GM18868 (cell line): Measurements from ENCODE around the gene DCUN1D1.
A peak's percentile ranks its signal among the peaks of the same experiment; 100 is the strongest.

Experiments
- ATAC-seq: cut with Tn5 transposase; IDR thresholded peaks from one replicate; pipeline ENCODE4 v1.9.1; 2021; ENCODE audit warnings: mild to moderate bottlenecking, moderate library complexity; ENCODE audit not compliant: unreplicated experiment

Gene DCUN1D1

DNA sequence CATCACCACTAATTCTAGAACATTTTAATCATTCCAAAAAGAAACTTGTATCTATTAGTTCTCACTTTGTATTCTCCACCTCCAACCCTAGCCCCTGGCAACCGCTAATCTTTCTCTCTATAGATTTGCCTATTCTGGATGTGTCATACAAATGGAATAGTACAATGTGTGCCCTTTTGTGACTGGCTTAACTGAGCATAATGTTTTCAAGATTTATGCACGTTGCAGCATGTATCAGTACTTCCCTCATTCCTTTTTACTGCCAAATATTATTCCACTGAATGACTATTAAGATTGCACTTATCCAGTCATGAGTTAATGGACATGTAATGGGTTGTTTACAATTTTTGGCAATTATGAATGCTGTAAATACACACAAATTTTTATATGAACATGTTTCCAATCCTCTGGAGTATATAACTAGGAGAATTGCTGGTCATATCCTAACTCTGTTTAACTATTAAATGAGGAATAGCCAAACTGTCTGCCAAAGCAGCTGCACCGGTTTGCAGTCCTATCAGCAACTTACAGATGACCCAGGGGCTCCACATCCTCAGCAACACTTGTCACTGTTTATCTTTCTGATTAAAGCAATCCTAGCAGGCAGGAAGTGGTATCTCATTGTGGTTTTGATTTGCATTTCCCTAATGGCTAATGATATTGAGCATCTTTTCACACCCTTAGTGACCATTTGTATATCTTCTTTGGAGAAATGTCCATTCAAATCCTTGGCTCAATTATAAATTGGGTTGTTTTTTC is 42.9 kb downstream of the DCUN1D1 start:
- peak; percentile 67 for ATAC-seq

DNA sequence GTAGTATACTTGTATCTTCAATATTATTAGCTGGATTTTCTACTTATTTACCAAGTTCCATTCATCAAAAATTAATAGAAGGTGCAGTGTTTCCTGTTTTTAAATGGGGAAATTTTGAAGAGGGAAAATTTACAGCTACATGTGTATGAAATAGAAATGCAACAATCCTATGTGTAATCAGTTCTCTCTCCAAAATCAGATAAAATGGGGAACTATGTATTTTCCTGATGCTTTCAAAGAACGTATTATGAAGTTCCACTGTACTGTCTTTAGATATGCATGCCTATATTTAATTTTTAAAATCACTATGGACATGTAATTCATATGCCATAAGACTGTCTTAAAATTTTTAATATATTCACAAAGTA is 43.4 kb downstream of the DCUN1D1 start:
- ATAC-seq = no peak

DNA sequence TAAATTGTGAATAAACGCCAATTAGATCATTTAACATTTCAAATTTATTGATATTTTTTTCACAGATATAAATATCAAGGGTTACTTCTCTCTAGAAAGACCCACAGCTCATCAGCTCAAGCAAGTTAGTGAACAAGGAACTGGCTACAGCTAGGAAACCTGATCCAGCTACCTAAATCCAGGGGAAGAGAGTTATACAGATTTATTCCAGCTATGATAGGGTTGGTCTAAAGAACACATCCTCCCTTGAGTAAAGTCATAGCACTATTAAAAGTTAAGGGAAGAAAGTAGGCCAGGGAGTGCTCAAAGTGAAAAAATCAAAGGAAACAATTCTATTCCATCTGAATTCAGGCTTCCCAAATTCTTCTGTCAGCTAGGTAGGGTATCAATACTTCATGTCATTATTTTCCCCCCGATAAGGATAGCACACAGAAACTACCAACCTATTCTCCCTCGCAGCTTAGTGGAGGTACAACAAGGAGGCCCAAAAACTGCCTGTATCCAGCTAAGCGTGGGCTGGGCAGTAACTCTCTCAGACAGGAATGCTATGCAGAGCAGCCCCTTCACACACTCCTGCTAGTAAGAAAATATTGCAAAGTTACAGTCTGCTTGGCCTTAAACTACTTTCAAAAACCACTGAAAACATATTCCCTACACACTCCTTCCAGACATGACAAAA is 44.0 kb downstream of the DCUN1D1 start:
- no peak for ATAC-seq

DNA sequence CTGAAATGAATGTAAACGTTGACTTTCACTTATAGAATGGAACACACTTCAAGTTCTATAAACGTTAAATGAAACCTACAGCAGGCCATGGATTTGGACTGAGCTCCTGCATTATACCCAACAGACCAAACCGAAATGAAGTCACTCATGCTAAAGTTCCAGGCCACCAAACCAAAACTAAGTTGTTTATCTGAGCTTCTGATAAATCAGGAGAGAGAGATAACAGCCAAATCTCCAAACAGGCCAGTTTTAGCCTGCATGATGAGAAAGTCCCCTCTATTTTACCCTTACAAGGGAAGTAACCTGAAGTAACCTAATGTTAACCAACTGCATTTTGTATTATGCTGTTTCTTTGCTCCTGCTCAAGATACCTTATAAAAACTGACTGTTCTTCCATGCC is 44.5 kb downstream of the DCUN1D1 start:
- no peak for ATAC-seq

DNA sequence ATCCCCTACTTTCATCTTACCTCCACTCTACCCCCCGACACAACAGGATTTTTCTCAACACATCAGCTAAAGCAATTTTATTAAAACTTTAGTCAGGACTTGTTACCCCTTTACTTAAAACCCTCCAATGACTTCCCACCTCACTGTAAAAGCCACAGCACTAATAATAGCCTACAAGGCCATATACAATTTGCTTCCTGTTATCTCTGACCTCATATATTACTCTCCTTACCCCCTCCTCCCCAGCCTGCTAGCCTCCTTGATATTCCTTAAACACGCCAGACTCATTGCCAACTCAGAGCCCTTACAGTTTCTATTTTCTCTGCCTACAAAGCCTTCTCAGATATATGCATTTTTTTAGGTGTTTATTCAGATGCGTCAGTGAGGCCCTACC is 54.4 kb downstream of the DCUN1D1 start:
- ATAC-seq = peak; percentile 27

DNA sequence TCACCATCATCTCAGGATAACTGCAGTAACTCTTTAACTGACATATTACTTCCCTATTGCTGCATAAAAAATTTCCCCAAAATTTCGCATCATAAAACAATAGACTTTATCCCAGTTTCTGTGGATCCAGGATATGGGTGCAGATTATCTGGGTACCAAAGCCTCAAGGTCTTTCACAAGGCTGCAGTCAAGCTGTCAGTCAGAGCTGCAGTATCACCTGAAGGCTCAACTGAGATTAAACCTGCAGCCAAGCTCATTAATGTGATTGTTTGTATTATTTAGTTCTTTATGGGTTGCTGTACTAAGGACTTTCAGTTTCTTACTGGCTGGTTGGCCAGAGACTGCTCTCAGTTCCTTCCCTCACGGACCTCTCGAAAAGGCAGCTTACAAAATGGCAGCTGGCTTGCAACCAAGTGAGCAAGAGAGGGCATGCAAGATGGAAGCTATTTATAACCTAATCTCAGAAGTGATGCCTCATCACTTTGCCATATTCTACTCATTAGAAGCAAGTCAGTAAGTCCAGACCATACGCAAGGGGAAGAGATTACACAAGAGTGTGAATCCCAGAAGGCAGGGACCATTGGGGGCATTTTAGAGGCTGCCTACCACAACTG is 54.9 kb downstream of the DCUN1D1 start:
- ATAC-seq = peak; percentile 97

DNA sequence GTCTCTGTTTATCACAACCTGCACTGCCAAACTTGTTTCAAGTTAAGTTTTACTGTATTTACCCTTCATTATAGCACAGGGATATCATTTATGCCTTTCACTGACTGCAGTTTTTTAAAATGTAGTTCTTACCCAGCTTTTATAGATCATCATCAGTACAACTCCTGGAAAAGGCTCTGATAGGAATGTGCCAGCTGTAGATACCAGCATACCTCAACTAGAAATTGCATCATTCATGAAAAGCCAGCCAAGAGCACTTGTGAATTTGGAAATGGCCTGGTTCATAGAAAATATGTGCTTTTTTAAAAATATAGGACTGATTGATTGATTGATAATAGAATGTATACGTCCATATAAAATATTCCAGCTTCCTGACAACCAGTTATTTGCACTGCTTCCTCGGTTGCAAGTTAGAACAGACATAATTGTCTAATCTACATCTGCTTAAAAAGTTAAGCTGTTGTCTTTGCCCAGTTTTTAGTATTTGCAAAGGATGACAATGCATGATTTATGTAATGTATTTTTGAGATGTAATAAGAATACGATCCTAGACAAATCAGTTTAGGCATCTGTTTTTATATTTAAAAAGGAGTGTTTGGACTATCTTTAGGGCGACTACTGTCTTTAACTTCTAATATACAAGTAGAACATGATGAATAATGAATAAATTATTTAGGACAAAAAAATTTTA is 58.5 kb downstream of the DCUN1D1 start:
- ATAC-seq = no peak

DNA sequence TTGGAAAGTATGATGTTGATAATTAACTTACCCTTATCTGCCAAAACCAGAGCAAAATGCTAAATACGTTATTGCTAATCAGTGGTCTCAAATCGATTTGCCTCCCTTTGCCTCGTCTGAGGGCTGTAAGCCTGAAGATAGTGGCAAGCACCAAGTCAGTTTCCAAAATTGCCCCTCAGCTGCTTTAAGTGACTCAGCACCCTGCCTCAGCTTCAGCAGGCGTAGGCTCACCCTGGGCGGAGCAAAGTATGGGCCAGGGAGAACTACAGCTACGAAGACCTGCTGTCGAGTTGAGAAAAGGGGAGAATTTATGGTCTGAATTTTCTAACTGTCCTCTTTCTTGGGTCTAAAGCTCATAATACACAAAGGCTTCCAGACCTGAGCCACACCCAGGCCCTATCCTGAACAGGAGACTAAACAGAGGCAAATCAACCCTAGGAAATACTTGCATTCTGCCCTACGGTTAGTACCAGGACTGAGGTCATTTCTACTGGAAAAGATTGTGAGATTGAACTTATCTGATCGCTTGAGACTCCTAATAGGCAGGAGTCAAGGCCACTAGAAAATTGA is 59.7 kb downstream of the DCUN1D1 start:
- ATAC-seq = no peak

DNA sequence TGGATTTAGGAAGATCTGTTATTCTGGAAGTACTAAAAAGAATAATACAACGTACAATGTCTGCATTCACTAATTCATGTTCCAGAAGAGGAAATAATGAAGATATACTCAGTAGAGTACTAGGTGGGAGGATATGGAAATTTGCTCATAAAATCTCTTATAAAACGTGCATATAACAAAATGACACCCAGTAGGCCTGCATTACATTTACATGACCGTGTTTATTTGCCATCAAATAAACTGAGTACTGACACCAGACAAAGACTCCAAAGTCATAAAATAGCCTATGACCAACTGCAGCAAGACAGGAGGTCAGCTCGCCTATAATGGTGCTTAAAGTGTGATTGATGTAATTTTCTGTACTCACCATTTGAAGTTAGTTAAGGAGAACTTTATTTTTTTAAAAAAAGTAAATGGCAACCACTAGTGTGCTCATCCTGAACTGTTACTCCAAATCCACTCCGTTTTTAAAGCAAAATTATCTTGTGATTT is 60.4 kb downstream of the DCUN1D1 start:
- no peak for ATAC-seq

DNA sequence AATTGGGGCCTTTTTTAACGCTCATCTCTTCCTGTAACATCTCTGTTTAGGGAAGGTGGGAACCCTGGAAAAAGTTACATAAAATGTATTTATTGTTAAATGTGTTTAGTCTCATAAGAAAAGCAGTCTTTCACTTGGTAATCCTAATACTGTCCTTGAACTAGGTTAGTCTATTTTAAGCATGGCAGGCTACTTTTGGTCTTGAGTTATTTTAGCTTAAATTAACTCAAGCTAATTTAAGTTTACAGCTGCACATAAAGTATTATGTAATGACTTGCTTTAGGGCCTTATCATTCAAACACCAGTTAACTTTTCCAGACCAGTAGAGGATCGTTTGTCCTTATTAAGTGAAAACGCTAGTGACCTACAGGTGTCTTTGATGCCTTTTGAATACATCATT is 63.2 kb downstream of the DCUN1D1 start:
- no peak for ATAC-seq

DNA sequence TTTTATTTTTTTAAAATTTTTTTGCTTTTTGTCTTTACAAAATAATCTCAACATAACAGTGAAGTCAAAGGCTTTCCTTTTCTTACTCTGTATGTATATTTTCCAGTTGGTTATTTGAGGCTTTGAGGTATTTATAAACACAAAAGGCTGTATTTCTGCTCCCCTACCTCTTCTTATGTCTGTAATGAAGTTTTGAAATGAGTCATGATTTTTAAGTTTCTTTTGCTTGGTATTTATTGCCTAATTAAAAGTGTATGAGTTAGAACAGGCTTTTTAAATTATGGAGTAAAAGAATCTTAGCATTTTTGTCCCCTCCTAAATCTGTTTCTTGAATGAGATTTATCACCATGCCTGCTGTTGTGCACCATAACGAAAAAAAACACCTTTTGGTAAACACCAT is 66.0 kb downstream of the DCUN1D1 start:
- peak; percentile 72 for ATAC-seq

DNA sequence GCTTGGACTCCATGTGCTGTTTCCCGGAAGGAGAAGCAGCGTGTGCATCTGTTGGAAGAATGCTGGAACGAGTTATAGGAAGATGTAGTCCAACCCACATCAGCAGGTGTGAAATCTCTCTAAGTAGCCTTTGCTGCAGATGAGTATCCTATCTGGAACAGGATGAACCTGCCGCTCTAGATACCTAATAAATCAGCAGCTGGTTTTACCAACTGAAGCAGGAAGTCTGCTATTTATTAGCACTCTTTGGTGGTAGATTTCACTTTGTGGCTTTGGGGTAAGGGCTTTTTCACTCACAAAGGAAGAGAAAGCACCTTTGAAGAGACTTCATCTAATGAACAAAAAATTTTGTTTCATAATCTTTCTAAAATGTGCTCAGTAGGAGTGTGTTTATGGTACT is 66.4 kb downstream of the DCUN1D1 start:
- peak; percentile 91 for ATAC-seq

DNA sequence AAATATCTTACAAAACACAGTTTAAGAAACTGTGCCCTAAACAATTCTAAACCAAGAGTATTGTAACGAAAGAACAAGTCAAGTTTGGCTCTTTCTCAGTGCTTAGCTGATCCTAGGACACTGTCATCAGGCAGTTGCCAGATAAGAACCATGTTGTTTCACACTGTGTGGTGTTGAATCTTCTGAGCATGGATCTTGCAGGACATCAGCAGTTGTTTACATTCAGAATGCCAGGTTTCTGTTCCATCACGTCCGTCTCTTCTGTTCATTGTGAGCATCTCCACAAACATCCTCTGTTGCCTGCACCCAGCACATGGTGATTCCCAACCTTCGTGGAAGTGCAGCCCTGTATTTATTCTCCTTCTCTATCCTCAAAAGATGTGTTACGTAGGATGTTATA is 67.9 kb downstream of the DCUN1D1 start:
- no peak for ATAC-seq

DNA sequence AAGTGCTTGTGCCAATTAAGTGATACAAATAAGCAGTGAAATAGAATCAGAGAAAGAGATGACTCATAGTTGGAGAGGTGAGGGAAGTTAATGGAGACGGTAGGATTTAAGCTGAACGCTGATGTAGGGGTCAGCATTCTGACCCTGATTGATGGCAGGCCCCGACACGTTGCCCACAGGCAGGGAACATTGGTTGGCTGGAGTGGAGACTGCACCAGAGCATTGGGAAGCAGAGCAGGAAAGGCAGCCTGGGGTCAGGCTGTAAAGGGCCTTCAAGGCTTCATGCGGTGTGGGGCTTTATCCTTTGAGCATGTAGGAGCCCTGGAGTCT is 68.6 kb downstream of the DCUN1D1 start:
- no peak for ATAC-seq

DNA sequence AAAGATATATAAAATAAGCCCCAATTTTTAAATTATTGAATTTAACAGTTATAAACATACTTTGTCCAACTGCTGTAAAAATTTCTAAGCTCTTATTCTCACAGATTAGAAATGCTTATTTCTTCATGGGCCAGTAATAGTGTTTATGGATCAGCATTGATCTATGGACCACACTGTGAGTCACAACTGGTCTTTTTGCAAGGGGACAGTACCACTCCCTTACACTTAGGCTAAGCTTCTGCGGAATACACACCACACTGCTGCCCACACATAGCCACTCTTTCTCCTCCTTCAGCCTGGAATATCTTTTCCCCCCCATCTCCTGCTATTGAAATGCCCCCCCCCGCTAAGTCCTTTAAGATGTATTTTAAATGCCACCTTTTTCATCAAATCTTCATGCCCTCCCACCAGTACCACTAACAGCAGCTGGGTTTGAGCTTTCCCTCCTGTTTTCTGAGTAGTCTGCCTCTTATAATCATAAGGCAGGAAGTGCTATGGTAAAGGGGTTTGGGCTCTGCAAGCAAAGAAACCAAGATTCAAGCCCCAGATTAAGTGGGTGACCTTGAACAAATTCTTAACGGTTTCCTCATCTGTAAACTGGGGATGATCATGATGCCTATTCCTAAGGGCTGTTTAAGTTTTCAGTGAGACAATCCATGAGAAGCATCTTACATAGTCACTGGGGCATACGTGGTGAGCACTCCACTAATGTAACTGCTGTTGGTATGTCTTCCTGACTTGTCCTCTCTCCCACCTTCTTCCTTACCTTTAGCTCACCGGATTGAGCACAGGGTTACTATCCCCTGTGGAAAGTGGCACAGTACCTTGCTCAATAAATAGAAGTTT is 69.2 kb downstream of the DCUN1D1 start:
- ATAC-seq = no peak

DNA sequence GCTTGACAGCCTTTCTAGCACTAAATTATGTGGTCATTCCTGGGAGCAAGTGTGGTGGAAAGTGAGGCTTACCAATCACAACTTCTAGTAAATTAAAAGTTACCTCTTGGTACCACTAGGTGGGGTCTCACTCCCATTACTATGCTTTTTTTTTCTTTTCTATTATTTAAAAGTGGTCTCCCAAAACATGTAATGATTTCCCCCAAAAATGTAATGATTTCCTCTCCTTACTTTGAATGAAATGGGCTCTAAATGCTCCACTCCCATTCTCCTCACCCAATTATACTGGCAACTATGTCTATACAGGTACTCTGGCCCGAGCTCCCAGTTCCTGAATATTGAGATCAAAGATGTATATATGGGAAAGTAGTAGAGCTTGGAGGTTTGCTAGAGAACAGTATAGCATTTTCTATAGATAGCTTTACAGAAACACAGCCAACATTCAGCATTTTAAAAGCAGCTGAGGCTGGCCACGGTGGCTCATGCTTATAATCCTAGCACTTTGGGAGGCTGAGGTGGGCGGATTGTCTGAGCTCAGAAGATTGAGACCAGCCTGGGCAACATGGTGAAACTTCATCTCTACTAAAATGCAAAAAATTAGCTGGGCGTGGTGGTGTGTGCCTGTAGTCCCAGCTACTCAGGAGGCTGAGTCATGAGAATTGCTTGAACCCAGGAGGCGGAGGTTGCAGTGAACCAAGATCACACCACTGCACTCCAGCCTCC is 70.9 kb downstream of the DCUN1D1 start:
- ATAC-seq = no peak

DNA sequence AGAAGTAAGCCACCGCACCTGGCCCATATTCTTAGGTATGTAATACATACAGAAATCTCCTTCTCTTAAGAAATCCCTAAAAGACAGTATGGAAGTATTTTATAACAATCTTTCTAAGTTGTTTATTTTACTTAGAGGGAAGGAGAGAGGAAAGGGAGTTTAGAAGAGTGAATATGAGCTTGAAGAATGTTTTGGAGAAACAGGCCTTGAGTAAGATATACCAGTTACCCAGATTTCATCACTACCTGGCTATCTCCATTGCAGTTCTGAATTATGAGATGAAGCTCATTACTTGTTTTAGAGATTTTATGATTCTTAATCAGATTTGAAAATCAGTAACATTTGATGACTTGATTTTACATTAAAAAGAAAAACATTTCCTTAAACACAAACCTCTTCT is 71.9 kb downstream of the DCUN1D1 start:
- ATAC-seq = no peak

DNA sequence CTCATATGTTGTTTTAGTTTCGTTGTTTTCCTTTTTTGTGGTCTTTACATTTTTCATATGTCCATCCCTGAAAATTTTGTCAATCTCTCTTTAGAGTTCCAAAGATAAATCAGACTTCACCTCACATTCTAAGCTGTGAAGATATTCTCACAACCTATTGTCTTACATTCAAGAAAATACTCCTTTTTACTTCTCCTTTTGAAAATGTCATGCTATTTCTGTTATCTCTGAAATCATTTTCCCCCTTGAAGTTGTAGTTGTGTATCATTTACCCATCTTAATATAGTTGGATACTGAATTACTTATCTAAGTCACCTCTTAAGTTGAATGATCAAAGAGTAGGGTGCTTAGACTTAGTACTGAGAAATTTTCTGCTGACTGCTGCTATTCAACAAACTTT is 74.3 kb downstream of the DCUN1D1 start:
- ATAC-seq = peak; percentile 85

DNA sequence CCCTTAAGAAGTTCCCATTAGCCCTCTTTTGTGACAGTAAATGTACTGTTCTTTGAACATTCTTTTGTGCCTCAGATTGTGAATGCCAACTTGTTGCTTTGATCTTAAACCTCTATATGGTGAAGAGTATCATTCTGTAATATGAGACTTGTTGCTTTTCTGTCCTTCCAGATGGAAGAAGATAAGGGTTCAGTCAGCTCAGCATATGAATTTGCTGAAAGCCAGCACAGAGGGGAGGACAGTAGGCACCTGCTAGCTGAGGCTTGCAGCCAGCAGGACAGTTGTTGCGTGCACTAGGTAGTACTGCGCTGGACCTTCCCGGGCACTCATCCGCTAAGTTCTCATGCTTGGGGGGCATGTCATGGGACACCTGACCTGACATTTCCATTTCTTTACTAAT is 74.7 kb downstream of the DCUN1D1 start:
- peak; percentile 32 for ATAC-seq

DNA sequence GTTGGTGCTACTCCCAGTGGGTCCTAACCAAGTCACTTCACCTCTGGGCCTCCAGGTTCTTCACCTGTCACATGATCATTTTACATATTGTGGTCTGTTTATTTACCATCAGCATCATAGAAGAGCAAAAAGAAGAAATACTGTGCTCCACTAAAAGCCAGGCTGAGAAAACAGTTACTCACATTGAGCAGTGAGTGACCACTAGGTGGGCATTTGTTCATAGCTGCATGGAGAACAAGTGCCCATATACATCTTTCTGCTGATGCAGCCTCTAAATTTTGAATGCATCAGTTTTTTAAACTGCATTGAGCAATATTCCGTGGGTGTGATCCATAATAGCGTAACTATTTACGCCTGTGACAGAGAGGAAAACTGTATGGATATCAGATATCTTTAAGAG is 76.2 kb downstream of the DCUN1D1 start:
- ATAC-seq = no peak
